Sigmoid colon (tissue), 7 donors: ENCODE results near the gene CARD6. TPM values are rescaled to one million over a fixed set of nuclear protein-coding genes. Genes with fewer than 3 reads are reported as not detected.
"Not testable (repeated sequence)": the region's sequence is repeated elsewhere in the genome, so short reads cannot be mapped to it uniquely, and the experiment has no call there.

ENCODE experiments used
- DNase-seq: peaks from one replicate; pipeline ENCODE4 v3.0.0-alpha.2; 2019
- H3K27ac ChIP-seq, 4 donors: fragments of 200-600 bp; sonication (generic); one replicate each; pipeline ENCODE4 v1.5.1; 2016 to 2019; ENCODE audit warnings: mild to moderate bottlenecking in 1 of 4
- H3K27me3 ChIP-seq, 3 donors: fragments of 200-600 bp; sonication (generic); one replicate each; pipeline ENCODE4 v1.5.1; 2019; ENCODE audit warnings: mild to moderate bottlenecking in 1 of 3
- H3K36me3 ChIP-seq, 4 donors: fragments of 200-600 bp; sonication (generic); one replicate each; pipeline ENCODE4 v1.5.1; 2016 to 2019
- H3K4me1 ChIP-seq, 4 donors: fragments of 200-600 bp; sonication (generic); one replicate each; pipeline ENCODE4 v1.5.1; 2017 to 2019
- H3K4me3 ChIP-seq, 4 donors: fragments of 200-600 bp; sonication (generic); one replicate each; pipeline ENCODE4 v1.5.1; 2017 to 2019; ENCODE audit warnings: mild to moderate bottlenecking in 2 of 4, moderate library complexity in 1 of 4
- H3K9me3 ChIP-seq, 4 donors: fragments of 200-600 bp in 3 of 4; sonication (generic) in 3 of 4; one replicate each; pipeline versions ENCODE4 v1.5.1 to v1.6.1; 2013 to 2019
- CTCF ChIP-seq, 4 experiments: fragments of 450-650 bp in 3 of 4; fragments of 200-600 bp in 1 of 4; IDR thresholded peaks; one replicate each; pipeline ENCODE4 v1.5.1; 2016 to 2019; ENCODE audit warnings: antibody characterized with exemption in 4 of 4, mild to moderate bottlenecking in 3 of 4, moderate library complexity in 2 of 4
- EP300 ChIP-seq, 4 donors: sonication (generic); formaldehyde crosslinking; IDR thresholded peaks; one replicate each; pipeline ENCODE4 v1.6.1; 2017; ENCODE audit warnings: antibody characterized with exemption in 4 of 4
- POLR2A ChIP-seq, 2 donors: fragments of 450-650 bp; IDR thresholded peaks; one replicate each; pipeline ENCODE4 v1.6.1; 2016; ENCODE audit warnings: antibody characterized with exemption in 2 of 2, mild to moderate bottlenecking in 2 of 2, moderate library complexity in 2 of 2
- POLR2AphosphoS5 ChIP-seq, 4 donors: sonication (generic); formaldehyde crosslinking; IDR thresholded peaks; one replicate each; pipeline ENCODE4 v1.6.1; 2017; ENCODE audit warnings: antibody characterized with exemption in 4 of 4
- WGBS, 2 donors: extraction: QIAGEN DNeasy Blood & Tissue Kit; methylation state at CpG; one replicate each; pipeline ENCODE4 v1.1.7; 2013; 5-methylcytosine and 5-hydroxymethylcytosine counted together
- intact Hi-C: fragments of 100-400 bp; cut with DNase I; formaldehyde crosslinking; loops from one replicate; pipeline ENCODE4 v1.15.1; 2023
- polyA plus RNA-seq, 3 donors: library from polyadenylated mRNA; stranded (reverse); fragments of 200-250 nt; gene quantifications; one replicate each; pipeline ENCODE4 v1.2.3, GENCODE V29; 2013
- total RNA-seq, 4 donors: library from RNA; depleted of rRNA; stranded (reverse); fragments of >200 nt; gene quantifications; one replicate each; pipeline ENCODE4 v1.1.0, GENCODE V29; 2016
- donor health status: healthy with polysubstance abuse.
- donor health status: Bipolar disorder and iron deficiency.
- donor health status: healthy.

Gene CARD6
- total and polyA plus RNA-seq, 7 donors: 1.4 to 12.2 (median 4.8) TPM

- peaks cover 0 to 16% (median 10%) of the 10 kb centered on the region in 4 donors for H3K4me1 ChIP-seq
- no peaks in the 10 kb centered on the region for H3K27me3 ChIP-seq
- no peak overlapping the region for H3K27ac ChIP-seq
- no peaks in the 10 kb centered on the region for H3K36me3 ChIP-seq
- no peaks in the 10 kb centered on the region for H3K9me3 ChIP-seq
- no peak for TF ChIP-seq POLR2AphosphoS5 (IDR thresholded peaks at IDR 0.05)
- TF ChIP-seq CTCF (IDR thresholded peaks at IDR 0.05): no peak
- no peak for TF ChIP-seq EP300 (IDR thresholded peaks at IDR 0.05)
- TF ChIP-seq POLR2A (IDR thresholded peaks at IDR 0.05): no peak
- no peak for DNase-seq
- intact Hi-C loops: no loop called here
- H3K4me3 ChIP-seq: no peak overlapping the region
- 80 to 87% methylated on average over 8 of the region's 8 CpGs for WGBS, 2 donors
These were observed 39.2 kb upstream of the CARD6 start for GRCh38 chr5:40801771-40802562.

GRCh38 chr5:40812125-40812524, 29.0 kb upstream of the CARD6 start:
- Histone ChIP-seq H3K4me3 (no peak overlapping the region), H3K4me1 (no peaks in the 10 kb centered on the region), H3K9me3 (no peaks in the 10 kb centered on the region), H3K36me3 (no peaks in the 10 kb centered on the region), H3K27ac (no peak overlapping the region), H3K27me3 (no peaks in the 10 kb centered on the region)
- 0 to 33% methylated on average over 1 of the region's 1 CpG for WGBS, 2 donors
- no peak for DNase-seq
- TF ChIP-seq POLR2AphosphoS5 (IDR thresholded peaks at IDR 0.05) (no peak), POLR2A (IDR thresholded peaks at IDR 0.05) (no peak), CTCF (IDR thresholded peaks at IDR 0.05) (no peak), EP300 (IDR thresholded peaks at IDR 0.05) (no peak)
- intact Hi-C loops: no loop called here

GRCh38 chr5:40813698-40814281, 27.4 kb upstream of the CARD6 start:
- Histone ChIP-seq H3K27me3 (no peaks in the 10 kb centered on the region), H3K36me3 (no peaks in the 10 kb centered on the region), H3K4me1 (no peaks in the 10 kb centered on the region), H3K4me3 (no peak overlapping the region), H3K9me3 (no peaks in the 10 kb centered on the region), H3K27ac (no peak overlapping the region)
- 85 to 86% methylated on average over 2 of the region's 2 CpGs for WGBS, 2 donors
- no peak for TF ChIP-seq EP300 (IDR thresholded peaks at IDR 0.05)
- TF ChIP-seq POLR2AphosphoS5 (IDR thresholded peaks at IDR 0.05): no peak
- intact Hi-C loops: no loop called here
- no peak for DNase-seq

GRCh38 chr5:40823459-40823858, 17.7 kb upstream of the CARD6 start:
- no peak overlapping the region for H3K27ac ChIP-seq
- WGBS, 2 donors: 58 to 67% methylated on average over 1 of the region's 1 CpG
- H3K27me3 ChIP-seq: no peaks in the 10 kb centered on the region
- H3K4me3 ChIP-seq: no peak overlapping the region
- no peaks in the 10 kb centered on the region for H3K9me3 ChIP-seq
- intact Hi-C loops: no loop called here
- H3K4me1 ChIP-seq: no peaks in the 10 kb centered on the region
- TF ChIP-seq POLR2AphosphoS5 (IDR thresholded peaks at IDR 0.05) (no peak), CTCF (IDR thresholded peaks at IDR 0.05) (no peak), POLR2A (IDR thresholded peaks at IDR 0.05) (no peak), EP300 (IDR thresholded peaks at IDR 0.05) (no peak)
- peaks cover 4 to 25% (median 12%) of the 10 kb centered on the region in 4 donors for H3K36me3 ChIP-seq
- DNase-seq: no peak

DNA sequence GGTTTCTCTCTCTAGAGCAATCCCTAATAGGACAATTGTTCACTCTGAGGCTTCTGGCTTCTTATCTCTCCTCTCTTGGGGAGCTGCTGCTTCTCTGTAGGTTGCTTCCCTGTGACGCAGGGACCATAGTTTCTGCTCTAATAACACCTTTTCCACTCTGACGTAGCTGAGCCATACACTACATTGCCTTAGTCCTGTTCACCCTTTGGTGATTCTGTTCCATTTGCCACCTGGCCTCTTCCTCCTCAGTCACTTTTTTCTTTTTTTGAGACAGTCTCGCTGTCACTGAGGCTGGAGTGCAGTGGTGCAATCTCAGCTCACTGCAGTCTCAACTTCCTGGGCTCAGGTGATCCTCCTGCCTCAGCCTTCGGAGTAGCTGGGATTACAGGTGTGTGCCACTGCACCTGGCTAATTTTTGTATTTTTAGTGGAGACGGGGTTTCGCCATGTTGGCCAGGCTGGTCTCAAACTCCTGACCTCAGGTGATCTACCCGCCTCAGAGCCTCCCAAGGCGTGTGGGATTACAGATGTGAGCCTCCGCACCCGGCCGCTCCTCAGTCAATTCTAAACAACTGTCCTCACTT, 15.6 kb upstream of the CARD6 start:
- H3K4me1 ChIP-seq, intact Hi-C loops, DNase-seq, H3K27me3 ChIP-seq, H3K27ac ChIP-seq, H3K4me3 ChIP-seq, H3K9me3 ChIP-seq: not testable (repeated sequence)
- H3K36me3 ChIP-seq: peaks cover 4 to 46% (median 24%) of the 10 kb centered on the region in 4 donors
- 93 to 94% methylated on average over 11 of the region's 11 CpGs for WGBS, 2 donors
